HG02943 (cell line): ENCODE data around the gene SDHC.
"Not testable (repeated sequence)": the region's sequence is repeated elsewhere in the genome, so short reads cannot be mapped to it uniquely, and the experiment has no call there.

ENCODE experiments used
- ATAC-seq: cut with Tn5 transposase; IDR thresholded peaks from one replicate; pipeline ENCODE4 v1.9.1; 2021; ENCODE audit warnings: mild to moderate bottlenecking, low read depth, moderate library complexity; ENCODE audit not compliant: unreplicated experiment

Gene SDHC

GRCh38 chr1:161309868-161310267 lies 4.3 kb upstream of the SDHC start, which contains the start of gene MPZ:
Gene MPZ (minus strand): TSS chr1:161309968. CDS start chr1:161309905, 63 bp downstream.
- ATAC-seq = no peak

- no peak for ATAC-seq
Measured at GRCh38 chr1:161311595-161312181, 2.5 kb upstream of the SDHC start.

- ATAC-seq = peak; percentile 15
Measured at GRCh38 chr1:161313554-161314200, 504 bp upstream of the SDHC start.

- ATAC-seq = not testable (repeated sequence)
Measured at GRCh38 chr1:161315841-161316674, 1.9 kb downstream of the SDHC start.

- no peak for ATAC-seq
Measured at GRCh38 chr1:161324020-161324419, 9.8 kb downstream of the SDHC start.

GRCh38 chr1:161330346-161330745 lies 16.2 kb downstream of the SDHC start:
- no peak for ATAC-seq

GRCh38 chr1:161333166-161333565 lies 19.0 kb downstream of the SDHC start:
- ATAC-seq = no peak

- no peak for ATAC-seq
Measured at GRCh38 chr1:161335796-161336195, 21.6 kb downstream of the SDHC start.

GRCh38 chr1:161342177-161342576 lies 28.0 kb downstream of the SDHC start:
- no peak for ATAC-seq

- ATAC-seq = no peak
Measured at GRCh38 chr1:161342821-161343220, 28.6 kb downstream of the SDHC start.

- no peak for ATAC-seq
Measured at GRCh38 chr1:161350671-161351070, 36.5 kb downstream of the SDHC start.

GRCh38 chr1:161351482-161351881 lies 37.3 kb downstream of the SDHC start:
- no peak for ATAC-seq

GRCh38 chr1:161357073-161357472 lies 42.9 kb downstream of the SDHC start:
- no peak for ATAC-seq

GRCh38 chr1:161359291-161359690 lies 45.1 kb downstream of the SDHC start:
- ATAC-seq = no peak

GRCh38 chr1:161364332-161364731 lies 50.2 kb downstream of the SDHC start:
- no peak for ATAC-seq

- no peak for ATAC-seq
Measured at GRCh38 chr1:161365207-161365606, 51.0 kb downstream of the SDHC start.

- no peak for ATAC-seq
Measured at GRCh38 chr1:161367684-161368400, 53.7 kb downstream of the SDHC start, which contains the start of gene CFAP126. Gene CFAP126 (minus strand): TSS chr1:161367876. CDS start chr1:161367868, 8 bp downstream.

GRCh38 chr1:161373442-161373841 lies 59.3 kb downstream of the SDHC start:
- ATAC-seq = no peak

GRCh38 chr1:161374373-161374772 lies 60.2 kb downstream of the SDHC start:
- no peak for ATAC-seq

- ATAC-seq = no peak
Measured at GRCh38 chr1:161378014-161378413, 63.8 kb downstream of the SDHC start.

- no peak for ATAC-seq
Measured at GRCh38 chr1:161379071-161379470, 64.9 kb downstream of the SDHC start.
